Astrocyte (in vitro differentiated cells and primary cell): Measurements from ENCODE around the gene PKNOX2. TPM values are rescaled to one million over a fixed set of nuclear protein-coding genes. Genes with fewer than 3 reads are reported as not detected.

ENCODE experiments used
- DNase-seq: peaks from one replicate; pipeline ENCODE4 v3.0.0-alpha.2; 2010; ENCODE audit warnings: low read depth
- FAIRE-seq: peaks from 2 replicates; lab custom pipeline; 2011; peaks lifted over from hg19 to GRCh38; lab: Jason Lieb, UNC
- H2AFZ ChIP-seq: 2 replicates; pipeline ENCODE4 v1.6.0; 2012; ENCODE audit warnings: low read depth, low read length, inconsistent platforms
- H3K27ac ChIP-seq: 2 replicates; pipeline ENCODE4 v1.5.1; 2011; ENCODE audit warnings: low read depth, low read length, inconsistent platforms
- H3K27me3 ChIP-seq: 2 replicates; pipeline ENCODE4 v1.6.0; 2011; ENCODE audit warnings: low read length, inconsistent platforms; ENCODE audit not compliant: insufficient read depth
- H3K36me3 ChIP-seq: 2 replicates; pipeline ENCODE4 v1.5.1; 2011; ENCODE audit warnings: low read length, inconsistent platforms; ENCODE audit not compliant: insufficient read depth
- H3K4me1 ChIP-seq: 2 replicates; pipeline ENCODE4 v1.5.1; 2011; ENCODE audit warnings: low read length, inconsistent platforms; ENCODE audit not compliant: insufficient read depth
- H3K4me2 ChIP-seq: 2 replicates; pipeline ENCODE4 v1.6.0; 2012; ENCODE audit warnings: low read length, inconsistent platforms
- H3K4me3 ChIP-seq: 2 replicates; pipeline ENCODE4 v1.5.1; 2011; ENCODE audit warnings: low read depth, mild to moderate bottlenecking, low read length, inconsistent platforms; ENCODE audit not compliant: insufficient read depth
- H3K79me2 ChIP-seq: 2 replicates; pipeline ENCODE4 v1.6.0; 2012; ENCODE audit warnings: mild to moderate bottlenecking, low read length, inconsistent platforms; ENCODE audit not compliant: insufficient read depth
- H3K9ac ChIP-seq: 2 replicates; pipeline ENCODE4 v1.6.0; 2012; ENCODE audit warnings: mild to moderate bottlenecking, low read length, inconsistent platforms
- H3K9me3 ChIP-seq: 2 replicates; pipeline ENCODE4 v1.5.1; 2012; ENCODE audit warnings: low read depth, mild to moderate bottlenecking, low read length, inconsistent platforms; ENCODE audit not compliant: insufficient read depth
- H4K20me1 ChIP-seq: 2 replicates; pipeline ENCODE4 v1.6.0; 2012; ENCODE audit warnings: low read length, inconsistent platforms; ENCODE audit not compliant: insufficient read depth
- H3K27ac Mint-ChIP-seq: one replicate; pipeline ENCODE4 v1.8.0; 2021; ENCODE audit warnings: mild to moderate bottlenecking, mixed read lengths; ENCODE audit not compliant: unreplicated experiment
- H3K27me3 Mint-ChIP-seq: one replicate; pipeline ENCODE4 v1.8.0; 2021; ENCODE audit warnings: low read depth, mixed read lengths; ENCODE audit not compliant: unreplicated experiment
- H3K36me3 Mint-ChIP-seq: one replicate; pipeline ENCODE4 v1.8.0; 2021; ENCODE audit warnings: low read depth, mixed read lengths; ENCODE audit not compliant: unreplicated experiment
- H3K4me1 Mint-ChIP-seq: one replicate; pipeline ENCODE4 v1.8.0; 2021; ENCODE audit warnings: low read depth, mixed read lengths; ENCODE audit not compliant: unreplicated experiment
- H3K4me3 Mint-ChIP-seq: one replicate; pipeline ENCODE4 v1.8.0; 2021; ENCODE audit warnings: mild to moderate bottlenecking, moderate library complexity, mixed read lengths; ENCODE audit not compliant: unreplicated experiment
- H3K9me3 Mint-ChIP-seq: one replicate; pipeline ENCODE4 v1.8.0; 2021; ENCODE audit warnings: mild to moderate bottlenecking, mixed read lengths; ENCODE audit not compliant: unreplicated experiment
- CTCF ChIP-seq: IDR thresholded peaks from 2 replicates; pipeline ENCODE4 v1.5.1; 2011; ENCODE audit warnings: low read depth, mild to moderate bottlenecking, inconsistent platforms, low read length, moderate library complexity; ENCODE audit not compliant: insufficient read depth
- EZH2 ChIP-seq: IDR thresholded peaks from 2 replicates; pipeline ENCODE4 v1.6.1; 2012; ENCODE audit warnings: mild to moderate bottlenecking, low read length, inconsistent platforms; ENCODE audit not compliant: insufficient read depth
- total RNA-seq: library from RNA; stranded (reverse); gene quantifications from 2 replicates; pipeline ENCODE4 v1.2.1, GENCODE V29; 2021

PKNOX2 gene
- total RNA-seq, 1 donor from 2014 or later, result 53.4 TPM

- H3K79me2 ChIP-seq, result no peaks in the 10 kb centered on the region
- H3K27ac ChIP-seq, result no peak overlapping the region
- FAIRE-seq, result no peak
- H3K9me3 ChIP-seq, result no peaks in the 10 kb centered on the region
- H3K27me3 ChIP-seq, result no peaks in the 10 kb centered on the region
- Mint-ChIP-seq H3K27ac (no peak overlapping the region), H3K27me3 (peaks cover 14% of the 10 kb centered on the region), H3K4me1 (peaks cover 6% of the 10 kb centered on the region), H3K4me3 (no peak overlapping the region), H3K9me3 (peaks cover 2% of the 10 kb centered on the region), H3K36me3 (peaks cover 8% of the 10 kb centered on the region)
- no peak overlapping the region for H2AFZ ChIP-seq
- H3K4me1 ChIP-seq, result no peaks in the 10 kb centered on the region
- no peak overlapping the region for H3K4me3 ChIP-seq
- no peak overlapping the region for H3K9ac ChIP-seq
- TF ChIP-seq EZH2 (no peak), CTCF (no peak)
- no peaks in the 10 kb centered on the region for H4K20me1 ChIP-seq
- no peak overlapping the region for H3K4me2 ChIP-seq
- no peak for DNase-seq
- no peaks in the 10 kb centered on the region for H3K36me3 ChIP-seq
Measured at GRCh38 chr11:125157953-125158680, 6.4 kb upstream of the PKNOX2 start.

- Histone ChIP-seq H2AFZ (no peak overlapping the region), H4K20me1 (peaks cover 4% of the 10 kb centered on the region), H3K9ac (no peak overlapping the region), H3K4me2 (no peak overlapping the region), H3K9me3 (no peaks in the 10 kb centered on the region), H3K27me3 (no peaks in the 10 kb centered on the region), H3K27ac (no peak overlapping the region), H3K36me3 (no peaks in the 10 kb centered on the region), H3K4me1 (peaks cover 18% of the 10 kb centered on the region), H3K79me2 (peaks cover 24% of the 10 kb centered on the region), H3K4me3 (no peak overlapping the region)
- FAIRE-seq (no peak), DNase-seq (no peak)
- peaks cover 2% of the 10 kb centered on the region for H3K9me3 Mint-ChIP-seq
- H3K4me3 Mint-ChIP-seq, result peak overlapping the region; percentile 63
- TF ChIP-seq CTCF, result no peak
- peaks cover 15% of the 10 kb centered on the region for H3K4me1 Mint-ChIP-seq
- peak overlapping the region; percentile 87 for H3K27ac Mint-ChIP-seq
- peaks cover 14% of the 10 kb centered on the region for H3K36me3 Mint-ChIP-seq
- peaks cover 5% of the 10 kb centered on the region for H3K27me3 Mint-ChIP-seq
Measured at GRCh38 chr11:125162743-125163142, 1.8 kb upstream of the PKNOX2 start.

GRCh38 chr11:125163431-125164063 lies 1.0 kb upstream of the PKNOX2 start:
- Mint-ChIP-seq H3K27me3 (peaks cover under 1% of the 10 kb centered on the region), H3K9me3 (no peaks in the 10 kb centered on the region), H3K36me3 (peaks cover 10% of the 10 kb centered on the region), H3K4me3 (peak overlapping the region; percentile 85), H3K4me1 (peaks cover 22% of the 10 kb centered on the region), H3K27ac (peak overlapping the region; percentile 87)
- FAIRE-seq (no peak), DNase-seq (no peak)
- peaks cover 32% of the 10 kb centered on the region for H3K79me2 ChIP-seq
- no peaks in the 10 kb centered on the region for H3K9me3 ChIP-seq
- H3K9ac ChIP-seq, result peak overlapping the region; percentile 75
- H3K4me1 ChIP-seq, result peaks cover 26% of the 10 kb centered on the region
- H3K36me3 ChIP-seq, result no peaks in the 10 kb centered on the region
- peak overlapping the region; percentile 96 for H3K4me2 ChIP-seq
- no peak overlapping the region for H3K27ac ChIP-seq
- H3K4me3 ChIP-seq, result peak overlapping the region; percentile 40
- peaks cover 6% of the 10 kb centered on the region for H4K20me1 ChIP-seq
- TF ChIP-seq CTCF (no peak), EZH2 (no peak)
- H3K27me3 ChIP-seq, result no peaks in the 10 kb centered on the region
- H2AFZ ChIP-seq, result peak overlapping the region; percentile 82
